H1 (cell line): ENCODE measurements around the gene PXT1. TPM values are rescaled to one million over a fixed set of nuclear protein-coding genes. Genes with fewer than 3 reads are reported as not detected.

ENCODE experiments used
- CTCF ChIA-PET: fragments of 300-600 bp; sonication (Branson Sonifier 250); formaldehyde crosslinking; loops from one replicate; lab custom pipeline; 2021; ENCODE audit not compliant: partially characterized antibody; lab: Charles Lee
- POLR2A ChIA-PET: fragments of 300-600 bp; sonication (Branson Sonifier 250); formaldehyde crosslinking; loops from one replicate; lab custom pipeline; 2021; ENCODE audit warnings: inconsistent platforms; ENCODE audit not compliant: partially characterized antibody; lab: Charles Lee
- DNase-seq, 2 experiments: peaks; one replicate each; pipeline versions ENCODE4 v3.0.0 to v3.0.0-alpha.2; 2010 to 2022; ENCODE audit warnings: low spot score in 2 of 2, low read depth in 1 of 2, mixed read lengths in 1 of 2
- FAIRE-seq: peaks from 2 replicates; lab custom pipeline; 2011; peaks lifted over from hg19 to GRCh38; lab: Jason Lieb, UNC
- H2AFZ ChIP-seq: 2 replicates; pipeline ENCODE4 v1.8.1; 2012; ENCODE audit warnings: low read length, inconsistent platforms
- H2AK5ac ChIP-seq: 2 replicates; pipeline ENCODE4 v1.6.1; 2013; ENCODE audit warnings: low read depth, low read length
- H2BK120ac ChIP-seq: replicated peaks from 2 replicates; pipeline ENCODE3; 2013; ENCODE audit warnings: low read depth, low read length, inconsistent platforms
- H2BK12ac ChIP-seq: 2 replicates; pipeline ENCODE4 v1.6.1; 2013; ENCODE audit warnings: low read depth, low read length
- H2BK15ac ChIP-seq: 2 replicates; pipeline ENCODE4 v1.6.1; 2013; ENCODE audit warnings: low read length
- H2BK20ac ChIP-seq: 2 replicates; pipeline ENCODE4 v1.6.1; 2013; ENCODE audit warnings: low read length
- H2BK5ac ChIP-seq: 2 replicates; pipeline ENCODE4 v1.6.1; 2013; ENCODE audit warnings: low read depth, low read length
- H3K14ac ChIP-seq: 2 replicates; pipeline ENCODE4 v1.6.1; 2013; ENCODE audit warnings: inconsistent platforms; ENCODE audit not compliant: insufficient read length
- H3K18ac ChIP-seq: 2 replicates; pipeline ENCODE4 v1.6.1; 2013; ENCODE audit warnings: low read length; ENCODE audit errors: extremely low read depth
- H3K23ac ChIP-seq: 2 replicates; pipeline ENCODE4 v1.6.1; 2013; ENCODE audit warnings: inconsistent platforms; ENCODE audit not compliant: insufficient read length
- H3K23me2 ChIP-seq: 2 replicates; pipeline ENCODE4 v1.6.1; 2013; ENCODE audit warnings: low read depth, low read length
- H3K27ac ChIP-seq: 2 replicates; pipeline ENCODE4 v1.6.1; 2011; ENCODE audit warnings: low read depth, low read length, inconsistent platforms
- H3K27me3 ChIP-seq, 4 experiments: replicated peaks in 1 of 4; 1 replicate in 1 of 4; 2 replicates in 3 of 4; pipeline versions ENCODE4 v1.6.1 to v1.8.1; 2011 to 2013; ENCODE audit warnings: low read length in 3 of 4, mild to moderate bottlenecking in 3 of 4, inconsistent platforms in 2 of 4, mixed read lengths in 2 of 4, moderate library complexity in 1 of 4; ENCODE audit not compliant: control insufficient read depth in 3 of 4, insufficient read depth in 3 of 4; ENCODE audit errors: extremely low read depth in 1 of 4
- H3K36me3 ChIP-seq, 4 experiments: 2 replicates each; pipeline versions ENCODE4 v1.6.1 to v1.8.1; 2011 to 2013; ENCODE audit warnings: mild to moderate bottlenecking in 4 of 4, low read length in 3 of 4, moderate library complexity in 2 of 4, control low read depth in 1 of 4, inconsistent platforms in 1 of 4; ENCODE audit not compliant: insufficient read depth in 4 of 4, control insufficient read depth in 2 of 4
- H3K4ac ChIP-seq: replicated peaks from 2 replicates; pipeline ENCODE3; 2013; ENCODE audit warnings: low read length, low read depth, mixed read lengths, inconsistent platforms; ENCODE audit not compliant: insufficient read length
- H3K4me1 ChIP-seq, 4 experiments: replicated peaks in 1 of 4; 1 replicate in 1 of 4; 2 replicates in 3 of 4; pipeline versions ENCODE4 v1.6.1 to v1.8.1; 2011 to 2013; ENCODE audit warnings: low read length in 3 of 4, inconsistent platforms in 2 of 4, mixed read lengths in 1 of 4; ENCODE audit not compliant: insufficient read depth in 4 of 4, control insufficient read depth in 3 of 4
- H3K4me2 ChIP-seq, 2 experiments: 2 replicates each; pipeline versions ENCODE4 v1.6.1 to v1.8.1; 2011 to 2013; ENCODE audit warnings: low read depth in 2 of 2, low read length in 2 of 2, control low read depth in 1 of 2, inconsistent platforms in 1 of 2, mild to moderate bottlenecking in 1 of 2; ENCODE audit not compliant: insufficient read depth in 1 of 2
- H3K4me3 ChIP-seq, 4 experiments: fragments of 200-600, 300-600 bp in 1 of 4; sonication (generic), shearing (Covaris generic), sonication (Bioruptor Twin) in 1 of 4; 2 replicates each; pipeline versions ENCODE4 v1.5.1 to v1.8.1; 2011 to 2016; ENCODE audit warnings: low read length in 4 of 4, low read depth in 3 of 4, control low read depth in 2 of 4, inconsistent platforms in 2 of 4, mild to moderate bottlenecking in 2 of 4, mixed read lengths in 1 of 4, moderate library complexity in 1 of 4; ENCODE audit not compliant: insufficient read depth in 2 of 4; ENCODE audit errors: extremely low read depth in 1 of 4
- H3K56ac ChIP-seq: replicated peaks from 2 replicates; pipeline ENCODE3; 2013; ENCODE audit warnings: low read depth, mild to moderate bottlenecking, mixed read lengths, low read length, inconsistent platforms; ENCODE audit not compliant: insufficient read length
- H3K79me1 ChIP-seq: 2 replicates; pipeline ENCODE4 v1.6.1; 2013; ENCODE audit warnings: low read depth, low read length, control low read depth
- H3K79me2 ChIP-seq, 2 experiments: 2 replicates each; pipeline versions ENCODE4 v1.6.1 to v1.8.1; 2012 to 2013; ENCODE audit warnings: low read length in 2 of 2, mild to moderate bottlenecking in 2 of 2, inconsistent platforms in 1 of 2; ENCODE audit not compliant: insufficient read depth in 2 of 2, control insufficient read depth in 1 of 2
- H3K9ac ChIP-seq, 4 experiments: replicated peaks in 1 of 4; 1 replicate in 1 of 4; 2 replicates in 3 of 4; pipeline versions ENCODE4 v1.6.1 to v1.8.1; 2011 to 2013; ENCODE audit warnings: low read depth in 3 of 4, low read length in 3 of 4, control low read depth in 2 of 4, mild to moderate bottlenecking in 2 of 4, moderate library complexity in 2 of 4, inconsistent platforms in 1 of 4; ENCODE audit errors: extremely low read depth in 1 of 4
- H3K9me3 ChIP-seq, 2 experiments: 2 replicates each; pipeline versions ENCODE4 v1.6.1 to v1.8.1; 2012 to 2013; ENCODE audit warnings: mild to moderate bottlenecking in 2 of 2, moderate library complexity in 2 of 2, control low read depth in 1 of 2, inconsistent platforms in 1 of 2, low read depth in 1 of 2, low read length in 1 of 2, mixed read lengths in 1 of 2; ENCODE audit not compliant: insufficient read depth in 2 of 2
- H4K20me1 ChIP-seq, 2 experiments: replicated peaks in 1 of 2; 2 replicates each; pipeline versions ENCODE3 to v1.8.1; 2011 to 2013; ENCODE audit warnings: inconsistent platforms in 2 of 2, low read length in 2 of 2, mild to moderate bottlenecking in 1 of 2; ENCODE audit not compliant: insufficient read depth in 2 of 2, control insufficient read depth in 1 of 2
- H4K5ac ChIP-seq: 2 replicates; pipeline ENCODE4 v1.6.1; 2013; ENCODE audit warnings: low read length, low read depth, mixed read lengths, inconsistent platforms; ENCODE audit not compliant: insufficient read length
- H4K8ac ChIP-seq: 2 replicates; pipeline ENCODE4 v1.8.0; 2013; ENCODE audit warnings: mild to moderate bottlenecking, moderate library complexity, low read length, inconsistent platforms; ENCODE audit not compliant: insufficient read depth; ENCODE audit errors: extremely low read depth
- H4K91ac ChIP-seq: replicated peaks from 2 replicates; pipeline ENCODE3; 2013; ENCODE audit warnings: low read length, mixed read lengths, inconsistent platforms; ENCODE audit not compliant: insufficient read length
- BCL11A ChIP-seq, 2 experiments: IDR thresholded peaks; one replicate each; pipeline ENCODE4 v1.6.1; 2011; ENCODE audit warnings: low read depth in 2 of 2, low read length in 2 of 2, mild to moderate bottlenecking in 2 of 2
- CBX5 ChIP-seq: fragments of 300-800, 300-1000 bp; sonication (generic); IDR thresholded peaks from 2 replicates; pipeline ENCODE4 v1.7.1; 2016; ENCODE audit warnings: antibody characterized with exemption, low read length, low read depth
- CTBP2 ChIP-seq: IDR thresholded peaks from 2 replicates; pipeline ENCODE4 v1.7.0; 2011; ENCODE audit warnings: borderline replicate concordance, mild to moderate bottlenecking, moderate library complexity, mixed read lengths, low read length; ENCODE audit not compliant: insufficient read depth, insufficient read length
- JUN ChIP-seq: IDR thresholded peaks from 2 replicates; pipeline ENCODE4 v1.6.1; 2011; ENCODE audit warnings: low read depth, mild to moderate bottlenecking, improper control_type of control experiment, low read length
- JUND ChIP-seq: IDR thresholded peaks from 2 replicates; pipeline ENCODE4 v1.6.1; 2011; ENCODE audit warnings: mild to moderate bottlenecking, improper control_type of control experiment, low read length
- MAFK ChIP-seq: IDR thresholded peaks from 2 replicates; pipeline ENCODE4 v1.6.1; 2012; ENCODE audit warnings: low read depth, mild to moderate bottlenecking, improper control_type of control experiment, low read length
- POLR2A ChIP-seq, 2 experiments: IDR thresholded peaks; 1 replicate in 1 of 2; 2 replicates in 1 of 2; pipeline ENCODE4 v1.6.1; 2011; ENCODE audit warnings: low read depth in 2 of 2, low read length in 2 of 2, mild to moderate bottlenecking in 2 of 2; ENCODE audit errors: control extremely low read depth in 1 of 2
- SP4 ChIP-seq: IDR thresholded peaks from 2 replicates; pipeline ENCODE4 v1.6.1; 2012; ENCODE audit warnings: low read length, inconsistent platforms
- SRF ChIP-seq: IDR thresholded peaks from 2 replicates; pipeline ENCODE4 v1.6.1; 2011; ENCODE audit warnings: mild to moderate bottlenecking, low read depth, low read length, moderate library complexity
- SUZ12 ChIP-seq: fragments of 200-600 bp; sonication (generic); IDR thresholded peaks from 2 replicates; pipeline ENCODE4 v1.6.1; 2012; ENCODE audit warnings: mild to moderate bottlenecking, inconsistent platforms, low read length, moderate library complexity, mixed read lengths
- TAF1 ChIP-seq: IDR thresholded peaks from 2 replicates; pipeline ENCODE4 v1.6.1; 2011; ENCODE audit warnings: mild to moderate bottlenecking, low read depth, low read length
- WGBS, 2 experiments: shearing (Covaris generic) in 1 of 2; methylation state at CpG; one replicate each; pipeline versions ENCODE4 v1.1.6 to v1.1.7; 2013 to 2015; ENCODE audit warnings: low lambda C conversion rate in 2 of 2, mixed read lengths in 2 of 2, inconsistent platforms in 1 of 2, low coverage in 1 of 2, missing lambda C conversion rate in 1 of 2; ENCODE audit not compliant: insufficient replicate concordance in 2 of 2, insufficient coverage in 1 of 2, insufficient read length in 1 of 2; ENCODE audit errors: extremely low coverage in 1 of 2, missing lambda C conversion rate in 1 of 2; 5-methylcytosine and 5-hydroxymethylcytosine counted together
- polyA plus RNA-seq, 7 experiments: library from polyadenylated mRNA; depleted of rRNA in 3 of 7; stranded (reverse) in 5 of 7; unstranded in 2 of 7; fragments of >200 nt in 5 of 7; fragments of 200-250 nt in 2 of 7; gene quantifications; 1 replicate in 5 of 7; 2 replicates in 1 of 7; 4 replicates in 1 of 7; pipeline versions ENCODE4 v1.2.1 to v1.2.3, GENCODE V29; 2011 to 2013; ENCODE audit warnings: missing spikeins in 2 of 7, mixed read lengths in 2 of 7
- total RNA-seq: library from RNA; stranded (reverse); fragmentation: NEBNext Ultra II Directional; extraction: Animal tissue kit (Norgen Biotek cat#: 25700); gene quantifications from 2 replicates; pipeline ENCODE4 v1.2.1, GENCODE V29; 2021
- TF ChIP-seq, protein P1 (sequence below): IDR thresholded peaks from 2 replicates; pipeline ENCODE4 v1.6.1; 2011; ENCODE audit warnings: low read depth, mild to moderate bottlenecking, low read length; ENCODE audit not compliant: insufficient read depth
- TF ChIP-seq, protein P2 (sequence below): IDR thresholded peaks from 2 replicates; pipeline ENCODE4 v1.6.1; 2012; ENCODE audit warnings: low read length, inconsistent platforms

The PXT1 gene
- total and polyA plus RNA-seq, 2 of the 8 experiments (the other 6 are each of a cell fraction or from before 2014, with no cell fraction given): 0.06 TPM; not detected in 1

DNA sequence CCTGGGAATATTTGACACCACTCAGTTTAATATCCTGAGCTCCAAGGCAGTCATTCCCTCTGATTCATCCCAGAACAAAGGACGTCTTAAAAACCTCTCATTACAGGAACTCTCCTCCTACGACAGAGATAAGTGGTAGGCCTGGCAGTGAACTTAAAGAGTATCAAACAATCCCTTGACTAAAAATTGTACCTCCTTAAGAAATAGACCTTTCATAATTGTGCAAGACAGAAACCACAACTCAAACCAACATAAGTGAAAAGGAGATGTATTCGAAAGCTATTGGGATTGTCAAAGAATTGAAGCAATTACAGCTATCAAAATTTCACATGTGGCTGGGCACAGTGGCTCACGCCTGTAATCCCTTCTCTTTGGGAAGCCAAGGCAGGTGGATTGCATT, 86.8 kb downstream of the PXT1 start:
- Histone ChIP-seq H3K56ac (no peak overlapping the region), H2AFZ (no peak overlapping the region), H3K23ac (no peak overlapping the region), H2BK5ac (no peak overlapping the region), H3K36me3 (no peaks in the 10 kb centered on the region), H2AK5ac (no peak overlapping the region), H3K4me1 (no peaks in the 10 kb centered on the region), H4K91ac (no peak overlapping the region), H3K27me3 (peaks cover 0 to 1% (median 0%) of the 10 kb centered on the region in 4 experiments; a peak in 1 of 7 replicates), H3K27ac (no peak overlapping the region), H3K4me2 (no peak overlapping the region), H2BK20ac (no peak overlapping the region), H4K5ac (no peak overlapping the region), H2BK15ac (no peak overlapping the region), H3K4me3 (no peak overlapping the region), H3K14ac (no peak overlapping the region), H3K79me2 (no peaks in the 10 kb centered on the region), H3K9me3 (no peaks in the 10 kb centered on the region), H3K4ac (no peak overlapping the region), H3K9ac (no peak overlapping the region), H3K18ac (no peak overlapping the region), H2BK120ac (no peak overlapping the region), H4K8ac (no peak overlapping the region), H4K20me1 (no peaks in the 10 kb centered on the region), H2BK12ac (no peak overlapping the region), H3K79me1 (no peaks in the 10 kb centered on the region), H3K23me2 (no peaks in the 10 kb centered on the region)
- DNase-seq (no peak), FAIRE-seq (no peak)
- POLR2A ChIA-PET: interaction anchor here (1.5 kb wide), 1 partner anchor 9 kb away, joined by 3 read pairs; no protein-coding TSS in a partner anchor
- 88% methylated on average over 4 of the region's 4 CpGs; no CpG with 5 or more reads in 1 of the 2 experiments for WGBS, 2 experiments
- CTCF ChIA-PET: interaction anchor here (1.3 to 7.6 kb wide), 4 partner anchors 9 to 54 kb away, joined by 3 to 47 read pairs (median 16); no protein-coding TSS in a partner anchor
- no peak for TF ChIP-seq CTBP2
- TF ChIP-seq, protein P1, sequence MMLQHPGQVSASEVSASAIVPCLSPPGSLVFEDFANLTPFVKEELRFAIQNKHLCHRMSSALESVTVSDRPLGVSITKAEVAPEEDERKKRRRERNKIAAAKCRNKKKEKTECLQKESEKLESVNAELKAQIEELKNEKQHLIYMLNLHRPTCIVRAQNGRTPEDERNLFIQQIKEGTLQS: no peak
- no peak for TF ChIP-seq BCL11A (IDR thresholded peaks at IDR 0.05; ENCODE audit: low read depth in 2 of 2, low read length in 2 of 2)
- no peak for TF ChIP-seq TAF1
- no peak for TF ChIP-seq JUND
- no peak for TF ChIP-seq JUN
- no peak for TF ChIP-seq MAFK
- no peak for TF ChIP-seq POLR2A (IDR thresholded peaks at IDR 0.05; ENCODE audit: control extremely low read depth in 1 of 2, low read depth in 2 of 2, low read length in 2 of 2)
- TF ChIP-seq SUZ12: no peak
- no peak for TF ChIP-seq CBX5
- TF ChIP-seq, protein P2, sequence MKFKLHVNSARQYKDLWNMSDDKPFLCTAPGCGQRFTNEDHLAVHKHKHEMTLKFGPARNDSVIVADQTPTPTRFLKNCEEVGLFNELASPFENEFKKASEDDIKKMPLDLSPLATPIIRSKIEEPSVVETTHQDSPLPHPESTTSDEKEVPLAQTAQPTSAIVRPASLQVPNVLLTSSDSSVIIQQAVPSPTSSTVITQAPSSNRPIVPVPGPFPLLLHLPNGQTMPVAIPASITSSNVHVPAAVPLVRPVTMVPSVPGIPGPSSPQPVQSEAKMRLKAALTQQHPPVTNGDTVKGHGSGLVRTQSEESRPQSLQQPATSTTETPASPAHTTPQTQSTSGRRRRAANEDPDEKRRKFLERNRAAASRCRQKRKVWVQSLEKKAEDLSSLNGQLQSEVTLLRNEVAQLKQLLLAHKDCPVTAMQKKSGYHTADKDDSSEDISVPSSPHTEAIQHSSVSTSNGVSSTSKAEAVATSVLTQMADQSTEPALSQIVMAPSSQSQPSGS: no peak
- no peak for TF ChIP-seq SP4
- TF ChIP-seq SRF: no peak
